CD4-positive, alpha-beta T cell treated with Interferon alpha-2 for 1 hour (primary cell): ENCODE measurements around the gene UBQLN1.
A peak's percentile ranks its signal among the peaks of the same experiment; 100 is the strongest.

Experiments
- DNase-seq, 2 donors: peaks; one replicate each; pipeline ENCODE4 v3.0.0-alpha.2; 2020 to 2022

UBQLN1 gene

DNA sequence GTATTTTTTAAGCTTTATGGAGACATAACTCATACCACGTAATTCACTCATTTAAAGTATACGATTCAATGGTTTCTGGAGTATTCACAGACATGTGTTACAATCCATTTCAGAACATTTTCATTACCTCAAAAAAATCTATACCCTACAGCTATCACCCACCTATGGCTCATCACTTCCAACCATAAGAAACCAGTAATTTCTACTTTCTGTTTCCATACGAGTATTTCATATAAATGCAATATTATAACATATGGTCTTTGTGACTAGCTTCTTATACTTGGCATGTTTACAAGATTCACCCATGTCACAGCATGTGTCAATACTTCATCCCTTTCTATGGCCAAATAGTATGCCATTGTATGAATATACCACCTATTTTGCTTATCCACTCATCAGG is 18.8 kb downstream of the UBQLN1 start:
- no peak for DNase-seq

DNA sequence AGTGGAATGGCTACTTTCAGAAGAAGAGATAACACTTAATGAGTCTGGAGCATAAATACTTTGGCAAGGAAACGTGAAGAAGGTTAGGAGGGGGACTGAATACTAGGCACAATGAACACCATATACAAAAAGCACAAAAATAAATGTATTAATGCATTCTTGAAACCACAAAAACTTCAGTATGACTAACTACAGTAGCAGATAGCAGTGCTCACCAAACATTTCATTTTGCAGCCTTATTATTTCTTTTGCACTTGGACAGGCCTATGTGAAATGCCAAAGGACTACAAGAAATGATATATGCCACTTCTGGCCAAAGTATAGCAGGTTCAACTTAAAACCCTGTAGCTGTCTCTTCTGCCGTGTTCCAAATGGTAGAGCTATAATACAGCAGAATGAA is 26.3 kb downstream of the UBQLN1 start:
- no peak for DNase-seq

DNA sequence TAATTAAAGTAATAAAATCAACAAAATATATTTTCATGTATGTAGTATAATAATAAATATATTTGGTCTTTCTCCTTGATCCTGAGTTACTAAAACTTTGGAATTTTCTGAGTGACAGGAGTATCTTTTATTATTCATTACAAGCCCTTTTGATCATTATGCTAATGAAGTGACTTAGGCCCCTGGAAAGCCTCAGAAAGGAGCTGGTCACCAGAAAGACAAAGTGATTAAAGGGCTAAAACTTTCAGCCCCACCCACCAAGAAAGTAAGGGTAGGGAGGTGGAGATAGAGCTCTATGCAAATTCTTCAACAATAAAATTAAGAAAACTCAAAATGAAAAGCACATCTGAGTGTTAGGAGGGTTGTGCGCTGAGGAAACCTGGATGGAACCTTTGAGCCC is 27.5 kb downstream of the UBQLN1 start:
- no peak for DNase-seq

DNA sequence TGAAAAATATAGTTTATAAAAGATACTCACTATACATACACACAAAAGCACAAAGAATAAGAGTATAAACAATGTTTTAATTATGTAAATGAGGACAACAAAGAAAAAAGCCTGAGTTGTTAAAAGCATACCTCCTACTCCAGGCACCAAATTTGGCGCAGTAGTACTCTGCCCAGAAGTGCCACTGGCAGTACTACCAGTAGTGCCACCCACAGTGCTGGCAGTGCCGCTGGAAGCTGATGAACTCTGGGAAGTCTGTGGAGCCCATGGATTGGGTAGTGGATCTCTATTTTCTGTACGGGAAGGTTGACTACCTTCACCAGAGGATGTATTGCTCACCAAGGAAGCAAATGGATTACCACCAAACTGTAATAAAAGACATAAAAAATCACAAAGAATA is 30.2 kb downstream of the UBQLN1 start:
- no peak for DNase-seq

DNA sequence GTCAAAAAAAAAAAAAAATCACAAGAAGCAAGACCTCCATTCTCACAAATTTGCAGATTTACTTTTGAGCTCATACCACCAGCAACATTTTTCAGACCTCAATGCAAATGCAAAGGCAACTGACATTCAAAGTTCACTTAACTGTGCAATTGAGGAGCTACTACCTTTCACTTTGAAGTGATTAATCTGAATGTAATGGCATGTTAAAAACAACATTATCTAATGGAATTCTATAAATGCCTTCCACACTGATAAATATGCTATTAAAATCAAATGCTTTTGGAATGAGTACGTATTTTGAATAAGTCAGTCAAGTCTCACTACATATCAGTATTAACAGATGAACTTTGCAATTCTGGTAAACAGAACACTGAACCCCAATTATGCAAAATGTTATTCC is 32.3 kb downstream of the UBQLN1 start:
- DNase-seq: no peak

DNA sequence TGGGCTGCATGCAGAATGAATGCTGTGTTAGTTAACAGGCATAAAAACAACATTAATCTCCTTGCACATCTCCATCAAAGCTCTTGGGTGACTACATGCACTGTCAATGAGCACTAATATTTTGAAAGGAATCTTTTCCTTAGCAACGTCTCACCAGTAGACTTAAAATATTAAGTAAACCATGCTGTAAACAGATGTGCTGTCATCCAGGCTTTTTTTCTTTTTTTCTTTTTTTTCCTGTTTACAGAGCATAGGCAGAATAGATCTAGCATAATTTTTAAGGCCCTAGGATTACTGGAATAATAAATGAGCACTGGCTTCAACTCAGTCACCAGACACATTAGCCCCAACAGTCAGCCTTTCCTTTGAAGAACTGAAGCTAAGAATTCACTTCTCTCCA is 36.3 kb downstream of the UBQLN1 start:
- no peak for DNase-seq

DNA sequence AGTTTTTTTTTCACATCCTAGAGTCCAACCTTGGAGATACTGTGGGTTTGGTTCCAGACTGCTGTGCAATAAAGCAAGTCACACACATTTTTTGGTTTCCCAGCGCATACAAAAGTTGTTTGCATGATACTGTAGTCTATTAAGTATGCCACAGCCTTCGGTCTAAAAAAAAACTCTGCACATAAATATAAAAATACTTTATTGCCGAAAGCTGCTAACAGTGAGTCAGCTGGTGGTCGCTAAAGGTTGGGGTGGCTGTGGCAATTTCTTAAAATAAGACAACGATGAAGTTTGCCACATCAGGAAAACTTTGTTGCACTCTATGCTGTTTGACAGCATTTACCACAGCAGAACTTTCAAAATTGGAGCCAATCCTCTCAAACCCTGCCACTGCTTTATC is 37.4 kb downstream of the UBQLN1 start:
- DNase-seq: no peak

DNA sequence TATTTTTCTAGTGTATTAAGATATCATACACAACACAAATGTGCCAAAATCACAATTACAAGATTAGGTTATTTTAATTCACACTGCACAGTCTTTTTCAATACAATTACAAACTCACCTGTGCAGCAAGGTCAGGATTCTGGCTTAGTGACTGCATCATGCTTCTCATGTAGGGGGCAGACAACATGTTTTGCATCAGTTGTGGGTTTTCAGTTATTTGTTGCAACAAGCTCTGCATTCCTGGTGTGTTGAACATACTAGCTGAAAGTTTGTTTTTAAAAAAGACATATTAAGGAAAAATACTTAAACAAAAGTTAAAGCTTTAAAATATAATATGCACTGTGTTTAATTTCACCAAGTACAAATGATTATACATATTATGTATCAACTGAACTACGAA is 38.7 kb downstream of the UBQLN1 start:
- DNase-seq: no peak

DNA sequence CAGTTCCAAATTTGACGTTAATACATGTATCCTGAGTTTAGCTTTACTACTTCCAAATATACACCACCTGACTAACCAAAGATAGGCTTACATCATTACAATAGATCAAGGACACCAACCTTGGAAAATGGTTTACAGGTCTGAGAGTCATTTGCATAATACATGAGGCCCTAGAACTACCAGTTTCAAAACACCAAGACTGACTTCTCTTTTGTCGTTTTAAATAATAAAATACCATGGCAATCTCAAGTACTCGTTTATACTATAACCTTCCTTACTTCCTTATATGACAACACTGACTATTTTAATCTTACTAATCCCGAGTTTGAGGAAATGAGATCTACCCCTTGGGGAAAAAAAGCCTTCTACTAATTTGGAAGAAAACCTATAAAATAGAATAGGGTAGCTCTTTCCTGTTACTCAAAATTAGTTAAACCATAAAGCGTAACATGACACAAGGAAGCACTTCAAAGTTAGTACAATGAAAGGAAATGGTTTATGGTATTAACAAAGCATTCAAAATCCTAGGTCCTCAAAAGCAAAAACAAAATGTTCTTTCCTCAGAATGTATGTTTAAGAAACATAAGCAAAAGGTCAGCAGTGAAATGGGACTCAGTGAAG is 42.1 kb downstream of the UBQLN1 start:
- no peak for DNase-seq

DNA sequence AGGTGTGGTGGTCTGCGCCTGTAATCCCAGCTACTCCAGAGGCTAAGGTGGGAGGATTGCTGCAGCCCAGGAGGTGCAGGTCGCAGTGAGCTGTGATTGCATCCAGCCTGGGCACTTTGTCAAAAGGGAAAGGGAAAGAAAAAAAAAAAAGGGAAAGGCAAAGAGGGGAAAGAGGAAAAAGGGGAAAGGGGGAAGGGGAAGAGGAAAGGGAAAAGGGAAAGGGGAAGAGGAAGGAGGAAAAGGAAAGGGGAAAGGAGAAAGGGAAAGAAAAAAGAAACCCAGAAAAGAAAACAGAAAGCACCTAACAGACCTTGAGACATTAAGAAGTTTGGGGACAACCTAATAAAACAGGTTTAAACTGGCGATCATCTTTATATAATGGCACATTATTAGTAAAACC is 44.8 kb downstream of the UBQLN1 start:
- DNase-seq: no peak

DNA sequence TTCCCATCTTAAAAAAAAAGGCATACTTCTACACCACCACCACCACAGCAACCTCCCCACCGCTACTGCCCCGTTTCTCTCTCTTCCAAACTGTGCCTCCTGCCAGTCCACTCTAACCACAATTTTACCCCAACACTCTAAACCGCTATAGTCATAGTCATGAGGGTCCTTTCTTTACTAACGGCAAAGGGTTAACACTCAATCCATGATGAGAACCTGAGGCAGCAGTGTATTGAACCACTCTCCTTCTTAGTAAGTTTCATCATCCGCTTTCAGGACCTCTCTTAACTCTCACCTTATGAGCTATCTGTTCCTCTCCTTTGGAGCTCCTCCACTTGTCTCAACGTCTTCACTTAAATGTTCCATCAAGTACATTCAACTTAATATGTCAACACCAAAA is 50.8 kb downstream of the UBQLN1 start:
- no peak for DNase-seq

DNA sequence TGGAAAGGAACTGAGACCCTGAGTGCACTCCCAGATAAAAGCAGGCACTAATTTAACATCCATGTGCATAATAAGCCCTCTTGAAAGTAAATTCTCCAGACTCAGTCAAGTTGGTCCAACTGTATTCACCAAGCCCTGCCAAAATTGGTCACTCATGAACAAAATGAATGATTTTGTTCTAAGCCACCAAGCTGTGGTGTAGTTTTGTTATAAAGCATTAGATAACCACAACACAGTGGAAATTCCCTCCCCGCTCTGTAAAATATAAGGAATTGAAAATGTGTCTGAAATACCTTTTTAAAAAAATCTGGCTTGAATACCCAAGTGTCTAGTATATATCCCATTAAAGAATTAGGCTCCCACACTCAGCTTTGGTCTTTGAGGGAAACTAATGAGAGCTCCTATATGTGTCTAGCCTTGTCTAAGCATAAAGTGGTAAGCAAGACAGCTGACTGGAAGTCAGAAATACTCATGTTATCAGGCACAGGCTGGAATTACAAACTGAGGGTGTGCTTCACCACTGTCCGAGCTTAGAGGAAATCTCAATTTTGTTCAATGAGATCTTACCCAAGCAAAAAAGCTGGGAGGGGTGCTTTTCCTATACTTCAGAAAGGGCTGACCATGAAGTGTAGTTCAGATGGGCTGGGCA is 51.6 kb downstream of the UBQLN1 start:
- no peak for DNase-seq

DNA sequence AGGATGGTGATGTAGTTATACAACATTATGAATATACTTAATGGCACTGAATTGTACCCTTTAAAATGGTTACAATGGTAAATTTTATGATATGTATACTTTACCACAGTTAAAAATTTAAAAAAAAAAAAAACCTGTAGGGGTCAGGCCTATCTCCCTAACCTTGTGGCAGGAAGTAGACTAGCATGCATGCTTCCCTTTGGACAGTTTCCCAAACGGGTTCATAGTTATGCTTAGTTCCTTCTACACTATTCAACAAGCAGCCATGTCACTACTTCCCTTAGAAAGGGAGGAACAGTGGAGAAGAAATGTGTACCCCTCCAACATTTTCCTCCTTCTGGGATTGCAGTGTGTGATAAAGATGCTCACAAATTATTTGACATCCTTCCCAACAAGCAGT is 52.3 kb downstream of the UBQLN1 start:
- DNase-seq: no peak

DNA sequence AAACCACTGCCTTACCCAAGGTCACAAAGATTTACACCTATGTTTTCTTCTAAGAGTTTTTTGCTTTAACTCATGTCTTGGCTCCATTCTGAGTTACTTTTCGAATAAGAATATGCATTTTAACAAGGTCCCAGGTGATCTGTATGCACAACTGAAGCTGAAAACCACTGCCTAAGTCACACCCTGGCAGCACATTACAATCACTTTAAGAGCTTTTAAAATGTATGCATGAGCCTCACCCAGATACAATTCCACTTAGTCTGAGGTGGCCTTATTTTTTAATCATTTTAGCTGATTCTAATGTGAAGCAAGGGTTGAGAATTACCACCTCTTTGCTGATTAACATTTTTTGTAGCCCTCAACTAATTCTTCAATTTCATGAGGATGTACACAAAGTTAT is 55.3 kb downstream of the UBQLN1 start:
- no peak for DNase-seq

DNA sequence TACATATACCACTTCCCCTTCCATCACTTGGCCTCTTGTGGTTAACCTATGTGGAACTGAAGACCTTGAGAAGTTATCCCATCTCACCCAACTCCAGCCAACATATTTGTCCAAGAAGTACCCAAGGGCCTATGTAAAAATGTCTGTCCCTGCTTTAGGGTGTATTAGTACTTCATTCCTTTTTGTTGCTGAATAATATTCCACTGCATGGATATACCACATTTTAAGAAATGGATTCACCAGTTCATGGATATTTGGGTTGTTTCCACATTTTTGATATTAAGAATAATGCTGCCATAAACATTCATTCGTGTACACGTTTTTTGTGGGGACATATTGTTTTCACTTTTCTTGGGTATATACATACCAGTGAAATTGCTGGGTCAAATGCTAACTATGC is 56.2 kb downstream of the UBQLN1 start:
- no peak for DNase-seq

DNA sequence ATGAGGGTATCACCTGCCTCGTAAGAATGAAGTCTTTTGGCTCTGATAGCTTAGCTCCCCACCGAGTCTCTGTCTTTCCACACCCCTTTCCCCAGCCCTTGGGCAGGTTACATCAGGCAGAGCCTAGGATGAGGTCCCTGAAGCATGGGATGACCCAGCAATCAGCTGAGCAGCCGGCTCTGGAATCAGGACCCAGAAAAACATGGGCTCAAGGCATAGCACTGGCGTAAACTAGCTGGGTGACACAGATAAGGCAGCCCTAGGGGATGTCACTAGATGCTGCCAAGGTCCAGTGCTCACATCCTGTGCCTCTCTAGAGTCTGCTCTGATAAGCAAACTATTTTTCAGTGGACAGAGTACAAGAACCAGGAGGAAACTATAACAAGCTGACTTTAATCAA is 58.2 kb downstream of the UBQLN1 start:
- no peak for DNase-seq

DNA sequence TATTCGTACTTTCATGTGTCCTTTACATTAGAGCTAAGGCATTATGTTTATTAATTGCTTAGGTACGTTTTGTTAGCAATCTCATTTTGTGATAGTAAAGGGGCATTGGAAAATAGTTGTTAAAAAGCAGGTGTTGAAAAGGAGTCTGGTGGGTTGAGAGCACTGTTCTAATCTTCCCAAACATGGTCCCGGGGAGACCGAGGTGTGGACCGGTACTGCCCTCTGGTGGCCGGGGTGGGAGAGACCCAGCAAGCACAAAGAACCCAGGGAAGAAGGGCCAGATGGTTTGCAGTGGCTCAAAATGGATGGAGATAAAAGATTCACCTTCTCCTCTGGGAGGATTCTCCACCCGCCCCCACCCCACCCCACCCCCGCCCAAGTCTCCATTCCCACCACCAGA is 58.7 kb downstream of the UBQLN1 start:
- DNase-seq: peak; percentile 68 to 79

DNA sequence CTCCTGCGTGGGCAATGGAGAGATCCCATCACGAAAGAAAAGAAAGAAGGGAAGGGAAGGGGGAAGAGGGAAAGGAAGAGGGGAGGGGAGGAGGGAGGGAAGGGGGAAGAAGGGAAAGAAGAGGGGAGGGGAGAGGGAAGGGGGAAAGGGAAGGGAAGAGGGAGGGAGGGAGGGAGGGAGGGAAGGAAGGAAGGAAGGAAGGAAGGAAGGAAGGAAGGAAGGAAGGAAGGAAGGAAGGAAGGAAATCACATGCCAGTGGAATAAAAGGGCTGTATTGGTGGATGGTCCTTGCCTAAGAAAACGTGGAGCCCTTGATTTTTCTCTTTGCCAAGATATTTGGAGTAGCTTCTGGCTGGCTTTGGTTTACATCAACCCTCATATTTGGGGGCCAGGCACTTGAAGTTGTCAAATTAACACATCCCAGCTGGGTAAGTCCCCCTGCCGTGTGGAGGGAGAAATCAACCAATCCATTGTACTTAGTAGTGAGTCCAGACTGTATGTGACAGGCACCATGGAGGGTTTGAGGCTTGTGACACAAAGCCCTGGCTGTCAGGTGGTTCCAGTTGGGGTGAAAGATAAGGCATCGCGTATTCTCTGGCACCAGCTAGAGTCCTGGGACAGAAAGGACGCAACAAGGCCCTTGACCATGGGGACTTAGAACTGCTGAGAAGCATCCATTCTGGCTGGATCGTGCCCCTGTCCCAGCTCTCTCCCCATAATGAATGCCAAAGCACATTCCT is 61.1 kb downstream of the UBQLN1 start:
- DNase-seq: no peak

DNA sequence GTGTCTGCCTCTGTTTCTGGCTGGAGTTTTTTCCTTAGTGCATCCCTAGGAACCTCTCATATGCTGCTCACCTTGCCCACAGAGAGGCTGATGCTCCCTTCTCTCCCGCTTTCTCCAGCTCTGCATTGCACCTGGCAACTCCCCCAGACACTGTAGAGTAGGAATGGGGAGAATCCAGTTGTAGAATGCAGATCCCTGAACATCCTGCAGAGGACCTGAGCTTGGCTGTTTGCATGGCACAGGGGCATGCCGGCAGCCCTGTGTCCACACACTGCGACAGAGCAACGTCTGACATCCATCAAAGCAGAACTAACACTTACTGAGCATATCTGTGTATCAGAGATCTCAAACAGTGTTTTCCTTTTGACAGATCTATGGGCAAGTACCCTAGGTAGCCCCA is 65.0 kb downstream of the UBQLN1 start:
- DNase-seq: no peak

DNA sequence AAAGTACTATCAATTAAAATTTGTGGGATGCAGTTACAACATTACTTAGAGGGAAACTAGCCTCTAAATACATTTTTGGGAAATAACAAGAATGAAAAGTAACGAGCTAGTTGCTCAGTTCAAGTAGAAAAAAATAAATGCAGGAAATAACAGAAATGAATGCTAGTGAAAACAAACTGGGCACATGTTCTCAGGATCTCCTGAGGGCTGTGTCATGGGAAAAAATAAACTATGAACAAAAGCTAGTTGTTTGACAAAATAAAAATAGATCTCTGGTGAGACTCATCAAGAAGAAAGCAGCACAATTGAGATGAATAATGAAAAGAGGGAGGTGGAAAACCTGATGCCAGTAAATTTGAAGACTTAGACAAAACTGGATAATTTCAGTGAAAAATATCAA is 68.5 kb downstream of the UBQLN1 start:
- no peak for DNase-seq

DNA sequence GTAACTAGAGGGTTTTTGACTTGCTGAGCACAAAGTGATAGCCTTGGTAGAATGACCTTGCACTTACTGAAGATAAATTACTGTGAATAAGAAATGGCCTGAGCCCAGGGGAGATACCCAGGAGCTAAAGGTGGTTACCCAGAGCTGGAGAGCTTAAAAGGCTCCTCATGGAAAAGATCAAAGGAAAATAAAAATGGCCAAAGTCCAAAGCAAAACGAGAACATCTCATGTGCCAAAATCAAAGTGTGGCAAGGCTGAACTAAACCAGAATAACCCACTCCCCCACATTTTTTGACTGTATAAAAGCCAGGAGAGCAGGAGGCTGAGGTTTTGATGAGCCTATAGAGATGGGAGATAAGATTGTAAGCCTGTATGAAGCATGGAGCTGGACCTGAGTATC is 70.4 kb downstream of the UBQLN1 start:
- DNase-seq: no peak

DNA sequence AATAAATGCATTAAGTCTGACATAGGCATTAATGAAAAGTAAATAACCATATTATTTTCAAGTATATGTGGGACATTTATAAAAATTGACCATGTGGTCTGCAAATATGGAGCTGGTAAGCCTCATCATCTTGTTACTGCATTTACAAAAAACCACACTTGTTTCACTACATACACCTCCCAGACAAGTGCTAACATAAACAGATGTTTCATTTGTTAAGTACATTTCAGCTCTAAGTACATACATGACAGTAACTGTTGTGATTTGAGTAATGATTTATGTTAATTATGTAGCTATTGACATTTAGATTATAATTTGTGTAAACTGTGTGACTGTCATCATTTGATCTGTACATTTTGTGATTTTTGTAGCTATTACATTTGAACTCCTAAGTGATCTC is 70.9 kb downstream of the UBQLN1 start:
- DNase-seq: no peak

DNA sequence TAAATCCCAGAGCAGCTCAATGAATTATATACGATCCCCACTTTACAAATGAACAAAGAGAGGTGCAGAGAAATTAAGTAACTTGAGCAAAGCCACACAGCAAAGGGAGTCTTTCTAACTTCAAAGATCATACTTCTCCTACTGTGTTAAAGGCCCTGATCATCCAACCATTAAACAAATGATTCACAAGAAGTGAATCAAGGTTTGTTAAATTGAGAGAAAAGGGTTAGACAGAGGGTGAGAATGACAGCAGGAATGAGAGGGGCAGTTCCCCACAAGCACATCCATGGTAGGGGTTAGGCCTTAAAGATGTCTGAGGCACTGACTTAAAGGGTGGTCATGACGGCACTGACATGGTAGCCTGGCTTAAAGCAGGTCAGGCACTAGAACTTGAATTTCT is 74.1 kb downstream of the UBQLN1 start:
- no peak for DNase-seq

DNA sequence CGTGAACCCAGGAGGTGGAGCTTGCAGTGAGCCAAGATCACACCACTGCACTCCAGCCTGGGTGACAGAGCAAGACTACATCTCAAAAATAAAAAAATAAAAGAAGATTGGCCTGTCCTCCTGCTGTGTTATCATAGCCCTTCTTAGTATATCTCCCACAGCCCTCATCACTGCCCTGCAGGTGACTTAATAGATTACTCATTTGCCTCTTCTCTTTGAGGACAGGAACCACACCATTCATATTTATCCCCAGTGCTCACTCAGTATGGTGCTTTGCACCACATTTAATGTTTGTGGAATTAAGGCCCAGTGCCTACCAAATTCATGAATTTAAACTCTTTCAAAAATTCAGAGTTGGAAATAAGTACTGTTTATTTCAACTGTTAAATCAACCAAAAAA is 74.5 kb downstream of the UBQLN1 start:
- no peak for DNase-seq
